Stimulated activated CD8-positive, alpha-beta memory T cell treated with anti-CD3 and anti-CD28 coated beads, Interleukin-7, amount 100 ng/mL, for 24 hours (primary cell): ENCODE measurements around the gene DCT.

Source experiments
- DNase-seq: peaks from one replicate; pipeline ENCODE4 v3.0.0-alpha.2; 2020; ENCODE audit warnings: low read depth

Gene DCT

DNA sequence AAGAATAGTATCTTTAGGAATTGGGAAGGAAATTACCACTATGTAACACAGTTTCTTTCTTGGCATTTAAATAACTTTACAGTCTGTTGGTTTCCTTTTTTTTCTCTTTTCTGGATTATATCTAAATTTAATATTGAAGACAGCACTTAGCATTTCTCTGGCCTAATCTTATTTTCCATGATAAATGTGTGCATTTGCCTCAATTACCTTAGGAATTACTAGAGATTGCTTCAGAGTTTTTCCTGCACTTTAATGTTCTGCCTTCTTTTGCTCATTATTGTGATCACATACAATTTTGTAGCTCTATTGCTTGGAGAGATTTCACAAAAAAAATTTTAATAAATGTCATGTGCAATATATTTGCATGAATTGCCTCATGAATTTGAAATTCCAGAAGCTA, 25.1 kb downstream of the DCT start:
- no peak for DNase-seq

DNA sequence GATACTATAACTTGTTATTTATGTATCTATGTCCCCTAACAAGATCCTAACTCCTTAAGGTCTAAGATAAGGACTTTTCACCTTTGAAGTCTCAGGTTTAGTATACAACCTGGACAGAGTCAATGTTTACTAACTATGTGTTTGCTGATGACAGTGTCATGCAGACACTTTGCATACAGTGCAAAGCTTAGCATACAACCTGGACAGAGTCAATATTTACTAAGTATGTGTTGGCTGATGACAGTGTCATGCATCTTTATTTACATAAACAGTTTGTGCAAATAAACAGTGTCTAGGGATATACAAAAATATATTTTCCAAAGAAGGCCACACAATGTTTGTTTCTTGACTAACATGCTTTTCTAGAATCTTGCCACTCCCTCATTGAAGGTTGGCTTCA, 34.7 kb downstream of the DCT start:
- DNase-seq, result no peak

DNA sequence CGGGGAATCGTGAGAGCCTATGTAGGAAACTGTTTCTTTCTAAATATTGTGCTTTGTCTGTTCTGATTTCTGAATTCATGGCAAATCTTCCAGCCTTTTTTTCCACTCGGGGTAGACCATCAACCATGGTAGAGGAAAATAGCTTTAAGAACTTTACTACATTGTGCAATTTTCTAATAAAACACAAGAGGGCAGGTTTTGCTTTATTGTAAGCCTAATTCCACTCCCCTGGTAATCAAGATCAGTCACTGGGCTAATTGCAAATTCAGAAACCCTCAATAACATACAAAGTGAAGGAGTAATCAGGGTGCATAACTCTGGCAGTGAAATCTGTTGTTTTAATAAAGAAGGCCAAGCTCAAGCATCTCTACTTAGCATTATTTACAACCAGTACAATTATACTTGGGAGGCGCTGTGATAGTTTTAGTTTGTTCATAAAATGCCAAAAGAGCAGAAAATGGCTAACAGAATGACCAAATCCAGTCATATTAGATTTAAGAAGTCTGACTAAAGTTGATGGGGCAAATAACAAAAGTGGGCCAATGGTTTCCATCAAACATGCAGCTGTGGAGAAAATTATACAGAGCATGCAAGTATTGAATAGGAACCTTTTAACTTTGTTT, 43.8 kb downstream of the DCT start:
- DNase-seq, result no peak

DNA sequence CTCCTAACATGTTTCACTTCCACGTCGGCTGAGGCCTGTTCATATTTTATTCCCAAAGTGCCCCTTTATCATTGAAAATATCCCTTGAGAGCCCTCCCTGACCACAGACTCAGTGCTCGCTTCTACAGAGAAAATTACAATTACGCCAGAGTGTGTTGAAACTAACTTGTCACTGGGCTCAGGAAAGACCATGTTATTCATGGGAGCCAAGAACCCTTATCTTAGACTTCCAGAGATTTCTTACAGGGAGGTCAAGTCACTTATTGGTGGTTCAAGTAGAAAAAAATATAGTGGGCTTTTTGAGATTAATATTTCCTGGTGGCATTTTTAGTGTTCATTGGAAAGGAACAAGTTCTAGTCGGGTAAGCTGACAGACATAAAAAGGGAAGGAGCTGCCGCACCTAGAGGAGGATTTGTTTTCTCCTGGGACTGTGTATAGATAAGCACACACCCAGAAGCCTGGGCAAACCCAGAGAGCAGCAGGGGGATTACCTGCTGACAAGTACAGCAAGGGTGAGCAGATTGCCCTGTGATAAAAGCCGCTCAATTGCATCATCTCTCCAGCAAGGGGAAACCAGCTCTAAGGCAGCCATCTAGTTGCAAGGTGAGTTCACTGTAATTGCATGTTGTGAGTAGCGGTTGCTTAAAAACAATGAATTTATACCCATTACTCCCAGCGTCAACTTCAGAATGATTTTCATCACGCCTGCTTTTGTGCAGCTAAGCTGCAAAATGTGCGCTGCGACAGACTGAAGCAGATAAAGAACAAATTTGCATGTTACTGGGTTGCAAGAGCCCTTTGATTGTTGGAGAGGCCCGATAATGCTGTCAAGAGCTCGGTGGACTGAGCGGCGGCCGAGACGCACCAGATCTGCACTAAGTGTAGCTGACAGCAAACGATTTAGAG, 46.2 kb downstream of the DCT start:
- DNase-seq, result no peak

DNA sequence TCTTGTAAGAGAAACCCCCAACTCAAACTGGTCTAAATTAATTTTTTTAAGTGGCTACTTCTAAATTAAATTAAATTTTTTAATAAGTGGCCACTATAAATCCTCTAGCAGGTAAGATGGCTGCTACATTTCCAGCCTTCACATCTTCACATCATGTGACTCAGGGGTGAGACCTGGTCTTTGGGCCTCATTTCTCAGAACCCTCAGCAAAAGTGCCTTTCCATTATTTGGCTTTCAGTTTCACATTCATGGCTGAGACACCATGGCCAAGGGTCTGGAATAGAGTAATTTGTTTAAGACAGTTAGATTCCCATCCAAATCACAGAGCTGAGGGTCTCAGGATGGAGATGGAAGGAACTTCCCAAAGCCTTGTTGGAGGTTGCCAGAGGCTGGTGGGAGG, 47.5 kb downstream of the DCT start:
- no peak for DNase-seq

DNA sequence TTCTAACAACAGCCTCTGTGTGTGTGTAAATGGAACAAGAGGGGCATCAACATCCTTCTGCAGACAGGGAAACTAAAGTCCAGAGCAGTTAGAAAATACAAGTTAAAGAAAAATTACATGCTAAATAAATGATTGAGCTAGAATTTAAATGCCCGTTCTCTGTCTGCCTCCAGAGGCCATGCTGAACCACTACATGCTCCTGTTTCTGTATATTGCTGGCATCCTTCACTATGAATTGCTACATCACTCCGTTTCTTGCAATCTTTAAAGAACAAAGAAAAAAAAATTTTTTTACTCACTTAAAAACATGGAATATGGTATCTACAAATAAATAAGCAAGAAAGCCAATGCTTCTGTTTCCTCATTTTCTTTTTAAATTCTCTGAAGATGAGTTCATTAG, 47.9 kb downstream of the DCT start:
- no peak for DNase-seq

DNA sequence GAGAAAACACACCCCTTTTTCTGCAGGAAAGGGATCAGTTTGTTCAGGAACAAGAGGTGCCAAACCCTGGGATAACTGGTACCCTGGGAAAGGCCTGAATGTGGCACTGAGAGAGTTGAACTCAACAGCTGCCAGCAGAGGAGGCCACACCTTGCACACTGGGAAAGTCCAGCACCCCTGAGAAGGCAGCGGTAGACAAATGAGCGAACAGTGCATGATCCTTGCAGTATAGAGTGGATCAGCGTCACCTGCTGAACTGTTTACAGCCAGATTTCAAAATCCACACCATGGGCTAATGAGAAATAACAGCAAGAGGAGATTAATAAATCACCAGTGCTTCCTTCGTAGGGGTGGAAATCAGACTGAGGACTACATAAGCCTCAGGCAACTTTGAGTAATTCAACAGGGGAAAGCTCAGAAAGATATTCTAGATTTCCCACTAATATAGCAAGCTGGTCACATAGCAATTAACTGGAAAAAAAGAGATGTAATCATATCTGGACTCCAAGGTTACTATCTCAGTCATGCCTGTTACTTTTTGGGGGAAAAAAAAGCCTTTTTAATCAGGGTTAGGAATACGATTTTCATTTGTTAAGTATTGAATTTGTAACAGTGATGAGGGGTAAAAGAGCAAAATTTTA, 52.0 kb downstream of the DCT start:
- no peak for DNase-seq

DNA sequence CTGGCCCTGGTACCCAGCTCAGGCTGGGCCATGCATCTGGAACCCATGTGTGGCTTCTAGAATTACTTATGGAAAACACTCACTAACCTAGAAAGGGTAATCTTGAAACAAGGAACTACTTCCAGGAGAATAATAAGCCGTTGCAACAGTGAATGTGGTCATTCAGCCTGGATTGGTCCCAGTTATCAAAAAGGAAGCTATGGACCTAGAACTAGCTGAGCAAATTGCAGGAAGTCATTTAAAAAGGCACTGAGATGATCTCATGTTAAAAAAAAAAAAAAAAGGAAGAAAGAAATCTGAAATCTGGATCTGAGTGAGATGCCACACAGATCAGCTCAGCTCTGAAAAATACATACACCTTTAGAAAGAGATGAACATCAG, 59.6 kb downstream of the DCT start:
- DNase-seq, result no peak

DNA sequence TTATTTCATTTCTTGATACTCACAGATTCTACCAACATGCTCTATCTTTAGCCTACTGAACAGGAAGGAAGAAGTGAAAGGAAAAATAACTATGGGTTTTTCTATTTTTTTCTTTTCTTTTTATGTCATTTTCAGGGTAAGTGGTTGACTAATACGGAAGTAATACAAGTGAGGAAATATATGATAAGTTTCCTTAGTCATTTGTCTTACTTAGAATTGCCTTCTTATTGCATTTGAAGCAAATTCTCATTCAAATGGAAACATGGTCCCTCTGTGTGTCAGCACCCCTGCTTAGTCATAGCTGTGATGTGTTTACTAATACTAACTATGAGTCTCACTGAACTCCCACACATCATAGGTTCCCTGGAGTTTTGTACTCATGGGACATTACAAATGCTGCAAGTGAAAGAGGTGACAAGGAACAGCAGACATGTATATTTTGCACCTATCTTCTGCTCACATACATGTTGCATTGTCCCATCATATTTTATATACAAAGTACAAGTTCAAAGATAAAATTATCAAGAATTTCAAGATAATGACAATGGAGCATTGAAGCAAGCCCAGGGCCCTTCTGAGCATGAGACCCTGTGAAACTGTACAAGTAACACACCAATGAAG, 60.1 kb downstream of the DCT start:
- DNase-seq, result no peak

DNA sequence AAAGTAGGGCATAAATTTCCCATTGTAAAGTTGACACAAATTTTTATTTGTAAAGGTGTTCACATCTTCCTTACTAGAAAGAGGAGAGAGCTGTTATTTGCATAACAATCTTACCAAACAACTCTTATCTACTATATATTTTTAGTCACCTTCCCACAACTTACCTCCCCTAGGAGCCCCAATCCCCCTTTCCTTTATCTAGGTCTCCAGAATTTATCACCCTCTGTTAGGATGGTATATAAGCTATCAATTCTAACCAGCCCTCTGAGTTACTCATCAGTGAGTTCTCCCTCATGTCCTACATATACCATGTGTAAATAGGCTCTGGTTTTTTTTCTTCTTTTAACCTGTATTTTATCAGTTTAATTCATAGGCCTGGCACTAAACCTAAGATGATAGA, 62.2 kb downstream of the DCT start:
- no peak for DNase-seq

DNA sequence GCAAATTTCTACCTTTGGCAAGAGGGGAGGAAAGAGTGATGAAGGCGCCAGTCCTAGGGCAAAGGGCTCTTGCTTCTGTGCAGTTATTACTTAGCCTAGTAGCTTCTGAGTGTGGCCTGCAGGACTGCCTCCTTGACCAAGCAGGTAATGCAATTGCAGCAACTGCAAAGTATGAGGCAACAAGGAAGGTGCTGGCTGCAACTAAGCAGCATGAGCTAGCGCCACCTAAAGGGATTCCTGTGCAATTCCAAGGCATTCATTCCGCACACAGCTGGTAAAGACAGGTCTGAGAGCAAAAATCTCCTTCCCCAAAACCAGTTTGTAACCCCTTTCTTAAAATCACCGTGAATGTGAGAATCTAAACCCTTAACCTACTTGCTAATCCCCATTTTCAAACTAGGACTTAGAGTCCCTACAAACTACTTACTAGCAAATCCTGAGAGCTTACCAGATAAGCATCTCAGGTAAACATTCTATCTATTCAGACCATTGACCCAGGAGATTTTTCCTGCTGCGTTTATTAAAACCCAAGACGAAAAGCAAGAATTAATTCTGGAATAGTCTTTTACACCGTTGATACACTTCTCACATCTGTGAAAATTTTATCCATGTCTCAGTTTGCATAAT, 62.9 kb downstream of the DCT start:
- DNase-seq, result no peak

DNA sequence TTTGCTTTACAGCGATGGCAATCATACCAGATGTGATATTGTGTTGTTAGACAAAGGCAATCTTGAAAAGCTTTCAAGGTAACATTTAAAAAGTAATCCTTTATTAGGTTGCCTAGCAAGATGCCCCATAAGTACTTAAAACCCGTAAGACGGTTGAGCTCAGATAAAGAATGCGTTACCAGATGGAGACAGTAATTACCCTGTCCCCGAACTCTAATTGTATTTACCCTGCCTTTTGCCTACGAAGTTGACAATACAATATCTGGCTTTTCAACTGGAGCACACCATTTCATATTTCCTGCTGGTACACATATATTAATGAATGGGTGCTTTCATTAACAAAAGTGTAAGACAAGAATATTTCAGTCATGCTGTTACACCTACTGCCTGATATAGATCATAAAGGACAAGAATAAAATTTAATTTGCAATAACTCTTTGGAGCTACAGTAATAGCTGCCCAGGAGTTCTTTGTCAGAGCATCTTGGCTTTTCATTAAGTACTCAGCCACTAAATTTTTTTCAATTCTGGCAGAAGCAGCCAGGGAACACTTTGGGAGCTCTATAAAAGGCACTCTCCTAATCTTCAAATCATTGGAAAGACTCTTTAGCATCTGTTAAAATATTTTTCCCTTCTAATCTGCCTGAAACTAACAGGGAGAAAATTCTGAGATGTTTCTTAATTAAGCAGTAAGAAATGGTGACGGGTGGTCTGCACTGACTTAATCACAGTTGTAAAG, 63.8 kb downstream of the DCT start:
- no peak for DNase-seq

DNA sequence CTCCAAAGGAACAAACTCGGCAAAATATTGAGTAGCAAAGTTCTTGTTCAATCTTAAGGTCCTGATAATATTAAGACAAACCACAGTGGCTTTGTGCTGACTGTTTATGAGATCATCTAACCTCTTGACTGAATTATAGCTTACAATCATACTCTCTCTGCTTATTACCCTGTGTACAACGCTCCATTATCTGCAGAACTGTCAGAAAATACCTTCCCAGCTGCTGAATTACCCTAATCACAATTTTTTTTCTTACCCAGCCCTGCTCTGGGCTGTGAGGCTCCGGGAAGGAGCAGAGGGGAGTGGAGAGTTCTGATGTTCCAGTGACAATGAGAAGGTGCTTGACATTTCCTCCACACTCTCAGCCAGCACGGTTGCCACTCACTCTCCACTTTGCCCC, 64.8 kb downstream of the DCT start:
- no peak for DNase-seq

DNA sequence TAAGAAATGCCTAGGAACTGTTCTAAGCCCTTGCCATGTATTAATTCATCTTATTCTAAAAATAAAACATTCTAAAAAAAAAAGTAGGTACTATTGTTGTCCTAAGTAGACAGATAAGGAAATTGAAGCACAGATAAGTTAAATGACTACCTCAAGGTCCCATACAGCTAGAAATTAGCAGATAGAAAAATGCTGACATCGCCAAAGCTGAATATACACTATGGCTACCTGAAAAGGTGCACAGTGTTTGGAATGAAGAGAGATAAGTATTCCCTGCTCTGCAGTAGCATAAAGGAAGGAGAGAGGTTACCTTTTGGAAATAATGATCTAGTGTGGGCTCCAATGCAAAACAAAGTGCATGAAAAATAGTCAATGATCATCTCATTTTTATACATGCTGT, 65.3 kb downstream of the DCT start:
- DNase-seq, result no peak

DNA sequence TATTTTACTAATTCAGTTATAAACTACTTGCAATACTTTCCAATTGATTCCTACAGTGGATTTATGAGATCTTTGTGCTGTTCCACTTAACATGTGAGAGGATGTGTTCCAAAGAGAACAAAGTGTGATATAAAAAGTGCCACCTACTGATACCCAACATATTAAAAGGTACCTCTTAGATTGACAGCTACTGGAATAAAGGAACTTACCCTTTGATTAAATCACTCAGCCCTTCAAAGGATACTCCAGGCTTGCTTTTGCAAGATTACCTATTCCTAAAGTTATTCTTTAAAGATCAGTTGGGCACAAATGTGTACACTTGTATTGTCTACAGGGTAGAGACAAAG, 65.9 kb downstream of the DCT start:
- no peak for DNase-seq

DNA sequence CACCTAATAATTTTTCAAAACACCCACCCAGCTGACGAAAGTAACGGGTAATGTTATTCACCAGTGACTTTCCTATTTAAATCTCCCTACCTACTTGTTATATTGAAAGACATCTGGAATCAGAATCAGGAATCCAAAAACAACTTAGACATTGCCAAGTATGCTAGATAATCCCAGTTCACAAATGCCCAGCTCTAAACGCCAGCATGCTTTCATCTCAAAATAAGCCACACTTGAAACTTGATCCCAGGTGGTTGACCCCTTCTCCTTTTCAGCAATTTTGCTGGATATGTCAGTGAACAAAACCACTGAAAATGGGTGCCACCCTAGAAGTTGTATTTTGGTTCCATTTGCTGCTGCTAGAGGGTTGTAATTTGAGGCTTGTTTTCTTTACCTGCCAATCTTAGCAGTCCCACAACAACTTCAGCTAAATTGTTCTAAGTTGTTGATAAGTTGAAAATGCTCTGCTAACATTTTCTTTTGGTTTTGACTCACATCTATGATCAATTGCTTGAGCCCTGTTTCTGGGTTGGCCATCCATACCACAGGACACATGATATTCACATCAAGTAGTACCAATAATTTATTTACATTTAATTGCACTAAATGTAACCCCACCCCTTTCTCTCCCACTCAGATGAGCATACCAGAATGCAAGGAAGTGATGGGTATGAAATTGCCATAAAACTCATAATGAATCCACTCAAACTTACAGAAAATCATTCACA, 66.4 kb downstream of the DCT start:
- DNase-seq, result no peak

DNA sequence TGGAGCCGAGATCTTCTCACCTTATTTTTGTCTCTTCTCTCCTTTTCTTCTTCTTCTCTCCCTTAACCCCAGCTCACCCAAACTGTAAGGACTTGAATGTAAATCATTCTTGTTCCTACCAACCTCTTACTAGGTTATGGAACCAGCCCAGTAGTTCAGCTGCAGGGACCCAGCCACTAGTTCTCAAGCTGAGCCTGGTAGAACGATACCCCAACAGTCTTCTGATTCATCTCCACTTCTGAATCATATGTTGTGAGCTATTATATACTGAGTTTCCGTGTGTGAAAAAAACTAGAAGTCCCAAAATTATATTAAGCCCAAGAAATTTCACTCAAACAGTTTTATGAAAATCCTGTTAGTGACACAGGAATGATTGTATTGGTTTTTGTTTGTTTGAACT, 67.7 kb downstream of the DCT start:
- no peak for DNase-seq

DNA sequence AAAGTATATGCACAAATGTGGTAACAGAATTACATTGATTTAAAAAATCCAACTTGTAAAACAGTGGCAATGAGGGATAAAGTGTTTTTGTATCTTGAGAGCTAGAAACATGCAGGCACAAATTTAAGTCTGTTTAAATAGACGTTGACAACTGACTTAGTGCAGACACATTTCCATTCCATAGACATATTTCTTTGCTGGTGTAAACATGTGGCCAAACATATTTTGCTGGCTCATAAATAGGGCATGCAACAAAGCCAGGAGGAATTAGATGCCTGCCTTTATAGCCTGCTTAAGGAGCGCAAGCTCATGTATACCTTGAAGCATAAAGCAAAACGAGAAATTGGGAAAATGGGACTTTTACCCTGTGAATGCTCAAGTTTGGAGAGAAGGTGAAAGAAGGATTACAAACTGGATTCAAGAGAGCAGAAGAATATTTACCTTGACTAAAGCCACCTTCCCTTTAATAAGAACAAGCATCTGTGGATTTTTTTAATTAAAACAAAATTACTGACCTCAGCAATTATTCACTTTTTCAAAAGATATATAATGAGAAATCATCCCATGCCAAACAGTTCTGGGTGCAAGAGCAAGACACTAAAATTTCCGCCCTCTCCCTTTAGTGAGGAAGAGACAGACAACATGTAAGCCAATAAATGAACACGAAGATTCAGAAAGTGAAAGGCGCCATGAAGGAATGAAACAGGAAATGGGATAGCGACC, 71.0 kb downstream of the DCT start:
- DNase-seq, result no peak

DNA sequence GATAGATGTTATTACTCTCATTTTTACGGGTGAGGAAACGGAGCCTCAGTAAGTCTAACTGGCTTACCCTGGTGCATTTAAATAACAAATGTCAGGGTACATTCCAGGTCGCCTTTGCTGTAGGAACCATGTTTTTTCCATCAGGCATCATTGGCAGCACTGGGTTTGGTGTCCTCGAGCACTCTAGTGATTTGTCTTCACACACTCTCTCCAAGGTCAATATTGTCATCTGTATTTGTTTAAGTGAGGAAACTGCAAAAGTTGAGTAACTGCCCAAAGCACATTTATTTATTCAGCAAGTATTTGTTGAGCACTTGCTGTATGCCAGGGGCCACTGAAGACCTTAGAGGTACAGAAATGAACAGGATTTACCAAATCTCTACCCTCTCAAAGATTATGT, 78.6 kb downstream of the DCT start:
- no peak for DNase-seq

DNA sequence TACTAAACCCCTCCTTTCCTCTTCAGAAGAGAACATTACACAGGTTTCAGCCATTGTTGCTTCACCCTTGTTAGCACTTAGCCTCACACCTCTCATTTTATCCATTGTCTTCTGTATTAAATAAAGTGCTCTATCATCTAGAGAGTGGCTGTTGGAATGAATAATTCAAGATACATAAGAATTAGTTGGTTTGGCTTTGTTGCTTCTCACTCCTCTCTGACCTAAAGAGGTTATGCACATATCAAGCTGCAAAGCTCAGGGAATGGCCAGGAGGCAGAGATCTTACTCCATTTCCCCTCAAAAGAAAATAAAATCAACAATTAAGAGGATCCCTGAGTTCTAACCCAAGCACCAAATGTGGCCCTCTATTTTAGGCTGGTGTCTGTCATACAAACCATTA, 79.7 kb downstream of the DCT start:
- DNase-seq, result no peak

DNA sequence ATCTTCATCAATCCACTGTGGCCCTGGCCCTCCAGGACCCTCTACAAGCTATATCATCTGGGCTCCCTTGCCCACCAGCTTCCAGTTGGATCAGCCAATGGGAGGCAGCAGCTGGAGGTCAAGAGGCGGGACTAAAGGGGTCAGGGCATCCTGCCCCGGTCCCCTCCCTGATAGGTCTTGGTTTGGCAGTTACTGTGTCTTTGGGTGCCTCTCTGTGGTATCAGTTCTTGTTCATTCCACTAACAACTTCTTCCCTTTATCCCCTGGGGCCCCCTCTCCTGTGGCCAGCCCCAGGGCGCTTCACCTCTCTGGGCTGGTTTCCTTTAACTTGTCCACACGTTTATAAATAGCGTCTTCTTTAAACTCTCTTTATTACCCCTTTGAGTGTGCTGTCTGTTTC, 83.6 kb downstream of the DCT start:
- no peak for DNase-seq
